ENCODE data around the gene GARS1.
A peak's percentile ranks its signal among the peaks of the same experiment; 100 is the strongest.
"Not testable (repeated sequence)": the region's sequence is repeated elsewhere in the genome, so short reads cannot be mapped to it uniquely, and the experiment has no call there.

The GARS1 gene, protein sequence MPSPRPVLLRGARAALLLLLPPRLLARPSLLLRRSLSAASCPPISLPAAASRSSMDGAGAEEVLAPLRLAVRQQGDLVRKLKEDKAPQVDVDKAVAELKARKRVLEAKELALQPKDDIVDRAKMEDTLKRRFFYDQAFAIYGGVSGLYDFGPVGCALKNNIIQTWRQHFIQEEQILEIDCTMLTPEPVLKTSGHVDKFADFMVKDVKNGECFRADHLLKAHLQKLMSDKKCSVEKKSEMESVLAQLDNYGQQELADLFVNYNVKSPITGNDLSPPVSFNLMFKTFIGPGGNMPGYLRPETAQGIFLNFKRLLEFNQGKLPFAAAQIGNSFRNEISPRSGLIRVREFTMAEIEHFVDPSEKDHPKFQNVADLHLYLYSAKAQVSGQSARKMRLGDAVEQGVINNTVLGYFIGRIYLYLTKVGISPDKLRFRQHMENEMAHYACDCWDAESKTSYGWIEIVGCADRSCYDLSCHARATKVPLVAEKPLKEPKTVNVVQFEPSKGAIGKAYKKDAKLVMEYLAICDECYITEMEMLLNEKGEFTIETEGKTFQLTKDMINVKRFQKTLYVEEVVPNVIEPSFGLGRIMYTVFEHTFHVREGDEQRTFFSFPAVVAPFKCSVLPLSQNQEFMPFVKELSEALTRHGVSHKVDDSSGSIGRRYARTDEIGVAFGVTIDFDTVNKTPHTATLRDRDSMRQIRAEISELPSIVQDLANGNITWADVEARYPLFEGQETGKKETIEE

DNA sequence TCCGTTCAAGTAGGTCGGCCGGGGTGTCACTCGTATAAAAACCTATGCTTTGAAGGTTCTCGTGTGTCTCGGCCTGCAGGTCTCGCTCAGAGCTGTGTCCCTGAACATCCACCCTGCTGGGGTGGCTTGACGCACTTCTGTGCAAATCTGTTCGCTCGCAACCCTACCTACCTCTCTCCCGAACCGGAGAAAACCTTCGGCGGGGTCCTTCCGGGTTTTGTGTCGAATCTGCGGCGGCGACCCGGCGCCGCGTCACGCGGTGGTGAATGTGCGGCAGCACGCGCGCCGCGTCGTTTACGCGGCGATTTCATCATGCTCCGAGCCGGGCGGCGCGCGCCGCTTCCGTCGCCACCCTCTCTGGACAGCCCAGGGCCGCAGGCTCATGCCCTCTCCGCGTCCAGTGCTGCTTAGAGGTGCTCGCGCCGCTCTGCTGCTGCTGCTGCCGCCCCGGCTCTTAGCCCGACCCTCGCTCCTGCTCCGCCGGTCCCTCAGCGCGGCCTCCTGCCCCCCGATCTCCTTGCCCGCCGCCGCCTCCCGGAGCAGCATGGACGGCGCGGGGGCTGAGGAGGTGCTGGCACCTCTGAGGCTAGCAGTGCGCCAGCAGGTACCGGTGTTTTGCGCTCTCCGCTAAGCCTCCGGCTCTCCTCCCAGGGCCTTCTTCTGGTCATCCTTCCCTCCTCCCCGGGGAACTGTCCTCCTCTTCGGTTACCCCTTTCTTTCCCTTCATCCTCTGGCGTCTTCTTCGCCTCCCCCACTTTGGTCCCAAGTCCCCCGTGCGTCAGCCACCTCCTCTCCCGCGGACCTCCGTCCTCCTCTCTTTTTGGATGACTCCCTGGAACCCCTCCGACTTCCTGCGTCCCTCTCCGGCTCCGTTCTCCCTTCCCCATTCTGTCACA, at the start of gene GARS1:
Gene GARS1 (plus strand): TSS at position 339 of the 896 bp plus-strand sequence. CDS start 44 bp downstream, at position 383.
- peak; percentile 81 for DNase-seq

DNA sequence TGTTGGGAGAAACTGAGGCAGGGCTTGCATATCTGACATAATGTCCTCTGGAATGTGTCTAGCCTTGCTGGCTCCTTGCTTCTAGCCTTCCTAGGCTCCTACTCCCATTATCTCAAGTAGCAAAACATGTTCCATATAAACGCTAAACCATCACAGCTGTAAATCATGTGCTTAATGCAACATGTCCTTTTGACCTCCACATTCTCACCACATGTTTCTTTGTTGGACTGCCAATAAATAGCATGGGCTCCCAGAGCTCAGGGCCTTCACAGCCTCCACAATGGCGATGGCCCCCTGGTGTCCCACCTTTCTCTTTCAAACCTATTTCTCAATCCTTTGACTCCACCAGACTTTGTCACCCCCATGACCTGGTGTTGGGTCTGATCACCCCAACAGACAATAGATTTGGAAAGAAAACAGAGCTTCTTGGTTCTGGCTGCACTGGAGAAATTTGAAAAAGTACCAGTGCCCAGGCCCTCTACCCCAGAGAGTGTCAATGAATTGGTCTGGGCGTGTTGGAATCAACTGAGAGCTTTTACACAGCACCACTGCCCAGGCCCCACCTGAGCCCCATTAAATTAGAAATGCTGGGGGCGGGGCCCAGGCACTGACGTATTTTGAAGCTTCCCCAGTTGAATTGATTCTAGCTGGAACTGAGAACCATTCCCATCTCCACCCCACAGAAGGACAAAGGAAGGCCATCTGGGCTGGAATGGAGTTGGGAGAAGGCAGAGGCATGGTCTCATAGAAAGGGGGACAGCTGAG, 48.7 kb upstream of the GARS1 start:
- no peak for DNase-seq

DNA sequence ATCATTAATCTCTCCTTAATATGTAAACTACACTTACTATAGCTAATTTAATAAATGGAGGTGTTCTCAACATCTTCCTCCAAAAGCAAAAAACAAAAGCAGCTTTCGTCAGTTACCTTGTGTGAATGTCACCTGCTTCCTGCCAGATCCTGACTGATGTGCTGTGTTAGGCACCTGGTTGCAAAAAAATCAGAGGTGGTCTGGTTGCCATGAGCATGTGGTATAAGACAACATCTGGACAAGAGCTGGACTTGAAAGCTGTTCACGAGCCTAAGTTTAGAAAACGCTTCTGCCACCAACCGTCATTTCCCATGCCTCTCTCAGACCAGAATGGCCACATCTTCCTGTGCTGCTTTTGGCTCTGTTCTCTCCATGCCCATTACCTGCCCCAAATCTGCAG, 48.1 kb upstream of the GARS1 start:
- DNase-seq: no peak

DNA sequence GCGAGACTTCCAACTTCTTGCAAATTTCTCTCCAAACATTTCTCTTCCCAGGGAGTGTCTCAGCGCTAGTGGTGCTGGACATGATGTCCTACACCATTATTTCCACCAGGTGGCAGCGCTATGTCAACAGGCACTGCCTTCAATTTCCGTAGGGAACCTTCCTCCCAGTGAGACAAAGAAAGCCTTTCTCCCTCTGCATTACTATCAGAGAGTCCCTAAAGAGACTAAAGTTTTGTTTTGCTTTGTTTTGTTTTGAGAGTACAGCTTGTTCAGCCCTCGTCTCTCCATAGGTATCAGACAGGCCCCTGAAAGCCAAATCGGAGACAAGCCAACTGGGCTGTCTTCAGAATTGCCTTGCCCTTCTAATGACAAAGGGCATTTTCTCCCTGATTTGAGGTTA, 45.8 kb upstream of the GARS1 start:
- peak; percentile 32 for DNase-seq

DNA sequence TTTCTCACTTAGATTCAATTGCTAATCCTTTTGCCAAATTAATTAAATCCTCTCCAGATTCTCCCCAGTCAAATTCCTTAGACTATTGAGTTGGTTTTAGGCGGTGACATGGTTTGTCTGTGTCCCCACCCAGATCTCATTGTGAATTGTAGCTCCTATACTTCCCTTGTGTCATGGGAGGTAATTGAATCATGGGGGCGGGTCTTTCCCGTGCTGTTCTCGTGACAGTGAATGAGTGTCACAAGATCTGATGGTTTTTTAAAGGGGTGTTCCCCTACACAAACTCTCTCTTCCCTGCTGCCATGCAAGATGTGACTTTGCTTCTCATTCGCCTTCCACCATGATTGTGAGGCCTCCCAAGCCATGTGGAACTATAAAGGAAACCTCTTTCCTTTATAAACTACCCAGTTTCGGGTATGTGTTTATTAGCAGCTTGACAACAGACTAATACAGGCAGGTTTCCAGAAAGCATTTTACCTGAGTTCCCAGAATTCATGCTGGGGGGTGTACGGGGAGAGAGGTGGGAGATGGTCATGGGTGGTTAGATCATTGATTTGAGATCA, 44.7 kb upstream of the GARS1 start:
- DNase-seq: no peak

DNA sequence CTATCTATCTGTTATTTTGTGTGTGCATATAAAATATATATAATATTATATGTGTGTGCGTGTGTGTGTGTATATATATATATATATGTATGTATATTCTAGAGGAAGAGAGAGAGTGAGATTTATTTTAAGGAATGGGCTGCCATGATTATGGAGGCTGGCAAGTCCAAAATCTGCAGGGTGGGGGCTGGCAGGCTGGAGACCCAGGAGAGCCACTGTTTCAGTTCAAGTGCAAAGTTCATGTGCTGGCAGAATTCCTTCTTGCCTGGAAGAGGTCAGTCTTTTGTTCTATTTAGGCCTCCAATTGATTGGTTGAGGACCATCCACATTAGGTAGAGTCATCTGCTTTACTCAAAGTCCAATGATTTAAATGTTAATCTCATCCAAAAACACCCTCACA, 42.3 kb upstream of the GARS1 start:
- DNase-seq: no peak

DNA sequence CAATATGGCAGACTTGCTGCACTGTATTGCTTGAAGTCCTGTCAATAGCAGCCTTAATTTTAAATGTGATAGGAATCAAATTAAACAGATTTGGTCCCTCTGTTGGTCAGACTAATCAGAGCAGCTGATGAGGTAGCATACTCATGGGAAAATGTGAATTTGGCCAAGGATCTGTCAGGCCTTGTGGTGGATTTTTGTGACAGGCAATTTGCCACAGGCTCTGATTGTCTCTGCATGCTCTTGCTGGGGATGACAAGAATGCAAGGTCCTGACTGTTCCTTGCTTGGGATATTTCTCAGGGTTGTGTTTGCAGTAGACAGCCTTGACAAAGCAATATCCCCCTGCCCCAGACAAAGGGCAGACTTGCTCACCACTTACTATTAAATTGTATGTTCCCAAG, 41.5 kb upstream of the GARS1 start:
- DNase-seq: no peak

DNA sequence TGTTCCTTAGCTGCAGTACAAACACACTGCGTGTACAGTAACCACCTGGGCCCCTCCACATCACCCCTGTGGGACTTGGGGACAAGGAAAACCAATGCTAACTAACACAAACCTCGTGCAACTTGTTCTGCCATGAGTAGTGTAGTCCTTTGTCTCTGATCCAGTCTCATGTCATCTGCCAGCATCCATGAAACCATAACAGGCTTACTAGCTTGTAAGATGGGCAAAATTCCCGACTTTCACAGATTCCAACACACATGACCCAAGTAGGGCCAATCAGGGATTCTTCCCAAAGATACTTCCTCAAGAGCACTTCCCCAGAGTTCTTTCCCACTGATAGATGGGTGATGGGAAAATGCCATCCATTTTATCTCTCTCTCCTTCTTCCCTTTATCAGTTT, 41.1 kb upstream of the GARS1 start:
- DNase-seq: no peak

DNA sequence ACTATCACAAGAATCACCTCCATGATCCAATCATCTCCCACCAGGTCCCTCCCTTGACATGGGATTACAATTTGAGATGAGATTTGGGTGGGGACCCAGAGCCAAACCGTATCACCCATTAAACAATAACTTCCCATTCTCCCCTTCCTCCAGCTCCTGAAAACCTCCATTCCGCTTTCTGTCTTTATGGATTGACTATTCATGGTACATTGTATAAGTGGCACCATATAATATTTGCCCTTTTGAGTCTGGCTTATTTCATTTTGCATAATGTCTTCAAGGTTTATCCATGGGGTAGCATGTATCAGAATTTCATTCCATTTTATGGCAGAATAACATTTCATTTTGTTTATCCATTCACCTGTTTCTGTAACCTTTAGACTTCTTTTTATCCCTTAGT, 39.2 kb upstream of the GARS1 start:
- no peak for DNase-seq

DNA sequence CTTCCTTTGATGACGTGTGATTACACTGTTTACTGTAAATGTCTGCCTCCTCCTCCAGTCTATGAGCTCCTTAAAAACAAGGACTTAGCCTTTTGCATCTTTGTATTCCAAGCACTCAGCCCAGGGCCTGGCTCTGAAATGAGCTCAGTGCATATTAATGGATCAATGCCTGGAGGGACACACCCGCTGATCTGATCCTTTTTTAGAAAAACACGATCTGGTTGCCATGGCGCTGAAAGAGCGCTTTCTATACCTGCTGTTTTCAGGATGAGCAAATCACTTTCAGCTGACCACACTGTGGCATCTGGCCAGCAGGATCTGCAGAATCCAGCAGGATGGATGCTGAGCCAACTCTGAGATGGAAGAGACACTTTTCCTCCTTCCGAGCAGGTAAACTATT, 37.8 kb upstream of the GARS1 start:
- DNase-seq: no peak

DNA sequence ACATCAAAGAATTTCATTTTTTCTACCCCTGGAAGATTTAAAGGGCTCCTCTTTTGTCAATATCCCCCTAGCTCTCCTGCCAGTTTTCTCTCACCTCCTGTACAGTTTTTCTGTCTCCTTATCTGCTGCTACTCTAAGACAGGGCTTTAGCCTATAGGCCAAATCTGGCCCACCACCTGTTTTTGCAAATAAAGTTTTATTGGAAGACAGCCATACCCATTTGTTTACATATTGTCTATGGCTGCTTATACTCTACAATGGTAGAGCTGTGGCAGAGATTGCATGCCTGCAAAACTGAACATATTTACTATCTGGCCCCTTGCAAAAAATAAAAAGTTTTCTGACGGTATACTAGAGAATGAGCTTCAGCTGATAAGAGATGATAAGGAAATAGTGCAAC, 37.4 kb upstream of the GARS1 start:
- DNase-seq: no peak

DNA sequence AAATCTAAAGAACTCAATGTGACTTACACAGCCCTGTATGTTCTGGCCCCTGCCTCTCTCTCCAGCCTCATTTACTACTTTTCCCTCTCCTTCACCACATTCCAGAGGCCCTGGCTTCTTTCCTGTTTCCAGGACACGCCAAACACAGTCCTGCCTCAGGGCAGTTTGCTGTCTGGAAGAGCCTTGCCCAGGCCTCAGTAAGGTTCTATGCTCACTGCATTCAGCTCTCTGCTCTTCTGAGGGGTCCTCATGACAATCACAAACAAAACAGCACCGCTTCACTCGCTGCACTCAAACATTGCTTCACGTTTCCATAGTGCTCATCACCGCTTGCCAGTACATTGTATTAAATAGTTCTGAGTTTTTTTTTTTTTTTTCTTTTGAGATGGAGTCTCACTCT, 35.1 kb upstream of the GARS1 start:
- no peak for DNase-seq

DNA sequence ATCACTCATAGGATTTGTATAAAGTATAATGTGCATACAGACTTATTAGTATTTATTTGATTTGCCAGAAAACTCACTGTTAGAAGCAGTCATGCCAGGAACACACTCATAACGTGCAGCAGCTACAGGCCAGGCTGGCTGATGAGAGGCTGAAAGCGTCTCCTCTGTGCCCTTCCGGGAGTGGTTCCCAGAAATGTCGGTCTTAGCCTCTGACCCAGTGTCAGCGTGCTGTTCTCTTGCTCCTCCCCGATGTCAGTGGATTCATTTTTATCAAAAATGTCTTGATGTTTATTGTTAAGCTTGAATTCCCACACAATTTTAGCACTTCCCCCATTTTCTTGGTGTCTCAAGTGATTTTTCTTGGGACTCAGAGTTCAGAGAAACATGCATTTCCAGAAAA, 33.3 kb upstream of the GARS1 start:
- no peak for DNase-seq

DNA sequence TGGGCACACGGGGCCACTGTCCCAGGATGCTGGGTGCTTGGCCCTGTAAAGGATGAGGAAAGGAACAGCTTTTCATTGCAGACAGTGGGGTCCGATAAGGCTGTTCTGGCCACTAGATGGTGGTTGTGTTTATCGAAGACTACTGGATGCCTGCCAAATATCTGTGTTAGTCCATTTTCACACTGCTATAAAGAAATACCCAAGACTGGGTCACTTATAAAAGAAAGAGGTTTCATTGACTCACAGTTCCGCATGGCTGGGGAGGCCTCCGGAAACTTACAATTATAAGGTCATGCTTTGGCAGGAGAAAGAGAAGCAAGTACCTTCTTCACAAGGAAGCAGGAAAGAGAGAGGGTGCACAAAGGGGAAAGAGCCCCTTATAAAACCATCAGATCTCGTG, 32.2 kb upstream of the GARS1 start:
- no peak for DNase-seq

DNA sequence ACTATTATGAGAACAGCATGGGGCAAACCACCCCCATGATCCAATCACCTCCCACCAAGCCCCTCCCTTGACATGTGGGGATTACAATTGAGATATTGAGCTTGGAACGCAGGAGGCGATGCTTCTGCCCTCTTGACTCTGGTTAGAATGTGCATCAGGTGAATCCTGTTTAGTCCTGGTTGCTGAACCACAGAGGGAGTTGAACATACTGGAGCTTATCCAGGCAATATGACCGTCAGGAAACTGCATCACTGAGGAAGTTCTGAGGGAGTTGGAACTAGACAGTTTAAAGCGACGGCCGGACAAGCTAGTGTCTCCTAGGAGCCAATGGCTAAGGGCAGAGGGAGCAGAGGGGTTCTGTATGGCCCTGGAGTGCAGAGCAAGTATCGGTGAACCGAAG, 31.8 kb upstream of the GARS1 start:
- no peak for DNase-seq

DNA sequence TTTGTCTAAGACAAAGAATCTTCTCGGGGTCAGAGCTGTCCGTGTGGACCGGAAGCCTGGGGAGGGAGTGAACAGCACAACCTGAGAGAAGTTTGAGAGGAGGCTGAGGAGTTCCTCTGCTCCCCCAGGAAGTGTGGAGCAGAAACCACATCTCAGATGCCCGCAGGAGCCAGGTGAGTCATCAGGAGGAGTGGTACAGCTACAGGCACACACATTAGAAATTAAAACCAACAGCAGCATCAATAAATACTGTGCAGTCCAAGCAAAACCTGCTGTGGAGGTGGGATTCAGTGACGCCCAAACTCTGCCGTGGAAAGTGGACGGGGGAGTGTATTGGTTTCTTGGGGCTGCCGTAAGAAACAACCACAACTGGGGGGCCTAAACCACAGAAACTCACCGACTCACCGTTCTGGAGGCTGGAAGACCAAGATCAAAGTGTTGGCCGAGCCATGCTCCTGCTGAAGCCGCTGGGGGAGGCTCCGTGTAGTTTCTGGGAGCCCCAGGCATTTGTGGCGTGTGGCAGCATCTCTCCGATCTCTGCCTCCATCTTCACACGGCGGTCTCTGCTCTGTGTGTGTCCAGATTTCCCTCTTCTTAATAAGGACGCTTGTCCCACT, 31.2 kb upstream of the GARS1 start:
- no peak for DNase-seq

DNA sequence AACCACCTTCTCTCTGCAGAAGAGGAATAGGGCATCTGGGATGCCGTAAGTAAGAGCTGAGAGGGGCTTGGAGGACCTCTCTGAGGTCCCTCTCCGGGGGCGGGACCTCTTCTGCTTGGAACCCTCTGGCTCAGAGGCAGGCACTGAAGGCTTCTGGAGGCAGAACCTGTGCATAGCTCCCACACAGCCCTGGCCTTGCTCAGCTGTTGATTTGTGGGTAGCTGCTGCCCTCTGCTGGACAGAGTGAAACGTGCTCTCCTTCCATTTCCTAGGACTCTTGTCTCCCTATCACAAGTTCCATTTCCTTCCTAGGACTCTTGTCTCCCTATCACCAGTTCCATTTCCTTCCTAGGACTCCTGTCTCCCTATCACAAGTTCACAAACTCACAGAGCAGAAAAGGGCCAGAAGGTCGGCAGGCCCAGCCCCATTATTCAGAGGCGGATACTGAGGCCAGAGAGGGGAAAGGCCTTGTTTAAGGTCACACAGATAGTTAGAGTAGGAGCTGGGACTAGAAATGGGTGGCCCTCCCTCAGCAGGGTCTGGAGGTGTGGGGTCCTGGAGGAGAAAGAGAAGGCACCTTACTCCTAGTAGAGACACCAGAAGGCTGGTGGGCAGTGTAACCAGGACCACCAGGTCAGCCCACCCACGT, 30.3 kb upstream of the GARS1 start:
- peak; percentile 70 for DNase-seq

DNA sequence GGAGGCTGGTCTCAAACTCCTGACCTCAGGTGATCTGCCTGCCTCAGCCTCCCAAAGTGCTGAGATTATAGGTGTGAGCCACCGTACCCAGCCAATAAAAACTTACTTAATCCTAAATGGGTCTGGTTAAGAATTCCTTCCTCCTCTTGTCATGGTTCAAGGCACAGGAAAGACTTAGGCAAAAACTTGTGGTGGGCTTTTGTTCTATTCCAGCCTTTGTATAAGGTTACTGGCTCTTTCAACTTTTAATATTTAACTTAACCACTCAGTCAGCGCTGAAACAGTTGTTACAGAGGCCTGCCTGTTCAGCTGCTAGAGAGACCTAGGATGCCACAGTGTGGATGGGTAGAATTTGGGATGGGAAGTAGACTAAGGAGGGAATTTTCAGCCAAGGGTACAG, 28.1 kb upstream of the GARS1 start:
- DNase-seq: no peak

DNA sequence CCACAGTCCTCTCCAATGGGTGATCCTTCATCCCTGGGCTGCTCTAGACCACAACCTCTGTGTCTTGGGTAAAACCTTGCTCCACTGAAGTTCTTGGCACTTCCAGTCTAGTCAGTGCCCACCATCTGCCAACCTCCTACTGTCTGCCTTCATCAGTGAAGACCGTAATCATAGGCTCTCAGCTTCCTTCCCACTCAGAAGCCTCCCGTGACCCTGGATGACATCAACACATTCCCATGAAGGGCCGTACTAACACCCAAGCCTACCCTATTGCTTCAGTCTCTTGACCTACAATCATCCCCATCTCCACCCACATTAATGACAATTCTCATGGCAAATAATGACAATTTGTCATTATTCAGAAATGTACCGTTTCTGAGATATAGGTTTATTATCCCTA, 27.6 kb upstream of the GARS1 start:
- DNase-seq: no peak

DNA sequence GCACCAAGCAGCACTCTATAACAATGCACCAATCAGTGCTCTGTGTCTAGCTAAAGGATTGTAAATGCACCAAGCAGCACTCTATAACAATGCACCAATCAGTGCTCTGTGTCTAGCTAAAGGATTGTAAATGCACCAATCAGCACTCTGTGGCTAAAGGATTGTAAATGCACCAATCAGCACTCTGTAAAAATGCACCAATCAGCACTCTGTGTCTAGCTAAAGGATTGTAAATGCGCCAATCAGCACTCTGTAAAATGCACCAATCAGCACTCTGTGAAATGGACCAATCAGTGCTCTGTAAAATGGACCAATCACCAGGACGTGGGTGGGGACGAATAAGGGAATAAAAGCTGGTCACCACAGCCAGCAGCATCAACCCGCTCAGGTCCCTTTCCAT, 24.4 kb upstream of the GARS1 start:
- DNase-seq: not testable (repeated sequence)

DNA sequence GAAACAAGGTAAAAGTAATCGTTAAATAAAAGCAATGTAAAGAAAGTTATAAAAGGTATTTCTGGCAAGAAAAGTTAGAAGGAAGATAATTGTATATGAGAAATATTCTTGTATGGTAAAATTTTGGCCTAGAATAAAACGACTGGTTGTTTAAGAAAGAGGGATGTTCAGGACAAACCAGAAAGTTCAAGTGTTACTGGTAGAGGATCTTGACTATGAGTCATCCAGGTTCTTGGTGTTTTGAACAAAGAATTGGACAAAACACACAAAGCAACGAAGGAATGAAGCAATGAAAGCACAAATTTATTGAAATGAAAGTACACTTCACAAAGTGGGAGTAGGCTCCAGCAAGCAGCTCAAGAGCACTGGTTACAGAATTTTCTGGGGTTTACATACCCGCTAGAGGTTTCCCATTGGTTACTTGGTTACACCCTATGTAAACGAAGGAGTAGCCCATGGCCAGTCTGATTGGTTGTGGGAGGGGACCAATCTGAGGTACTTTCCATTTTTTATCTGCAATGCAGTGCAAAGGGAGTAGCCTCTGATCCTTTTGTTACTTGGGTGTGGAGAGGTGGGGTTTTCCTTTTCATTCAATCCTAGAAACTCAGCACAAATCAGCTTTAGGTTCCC, 22.4 kb upstream of the GARS1 start:
- peak; percentile 31 for DNase-seq
